ENCODE data around the gene CLDN1. TPM values are rescaled to one million over a fixed set of nuclear protein-coding genes. Genes with fewer than 3 reads are reported as not detected.

The CLDN1 gene
- total RNA-seq, 1 experiment from 2014 or later: 1.0 TPM

DNA sequence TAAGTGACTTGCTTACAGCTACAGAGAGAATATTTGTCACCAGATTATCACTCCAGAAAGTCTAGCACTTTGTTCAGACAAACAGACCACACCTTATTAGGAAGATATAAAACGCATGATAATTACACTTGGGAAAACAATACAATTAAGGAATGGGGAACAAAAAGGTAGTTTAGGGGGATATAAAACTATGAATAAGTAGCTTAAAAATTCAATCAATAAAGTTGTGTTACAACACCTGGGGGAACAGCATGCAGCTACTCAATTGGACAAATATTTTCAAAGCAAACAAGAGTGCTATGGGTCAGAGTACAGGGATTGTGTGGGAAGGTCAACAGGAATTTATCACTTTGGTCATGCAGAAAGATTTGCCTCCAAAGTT, 15.1 kb downstream of the CLDN1 start:
- DNase-seq: no peak
- Histone ChIP-seq H4K20me1 (ENCODE audit: control insufficient read depth, insufficient read depth, insufficient read length) (no peaks in the 10 kb centered on the region), H2AFZ (ENCODE audit: low read length) (no peak overlapping the region), H4K5ac (ENCODE audit: insufficient read length, low read depth, low read length) (no peak overlapping the region), H3K23ac (ENCODE audit: insufficient read length, low read depth, low read length) (no peak overlapping the region), H3K9me3 (ENCODE audit: control insufficient read depth, low read depth, low read length) (no peaks in the 10 kb centered on the region), H2BK12ac (ENCODE audit: insufficient read length, low read depth, low read length) (no peak overlapping the region), H2BK120ac (ENCODE audit: low read depth, low read length, poor library complexity, severe bottlenecking) (no peak overlapping the region), H3K27me3 (ENCODE audit: insufficient read depth, low read length) (no peaks in the 10 kb centered on the region), H3K14ac (ENCODE audit: insufficient read depth, low read length) (no peak overlapping the region), H3T11ph (ENCODE audit: low read length) (no peak overlapping the region), H2BK20ac (ENCODE audit: low read depth, low read length, poor library complexity, severe bottlenecking) (no peak overlapping the region), H3K4me2 (ENCODE audit: insufficient read depth, insufficient read length, low read length) (no peak overlapping the region), H3K4me1 (ENCODE audit: insufficient read depth, low read length) (no peaks in the 10 kb centered on the region; the same call in 1 of the 2 replicates), H3K23me2 (ENCODE audit: insufficient read length, low read depth, low read length, poor library complexity, severe bottlenecking) (no peaks in the 10 kb centered on the region), H2AK5ac (ENCODE audit: insufficient read length, low read length) (no peak overlapping the region), H2BK5ac (ENCODE audit: insufficient read length, low read length) (no peak overlapping the region), H2BK15ac (ENCODE audit: low read depth, low read length) (no peak overlapping the region), H3K79me2 (ENCODE audit: insufficient read depth, low read length) (no peaks in the 10 kb centered on the region), H3K9ac (ENCODE audit: extremely low read depth, insufficient read length, low read length) (no peak overlapping the region), H4K8ac (replicated peaks; ENCODE audit: insufficient read length, low read depth, low read length) (no peak overlapping the region), H3K4ac (ENCODE audit: low read depth, low read length) (no peak overlapping the region), H3K56ac (ENCODE audit: insufficient read length, low read depth, low read length) (no peak overlapping the region), H4K91ac (ENCODE audit: insufficient read length, low read depth, low read length) (no peak overlapping the region), H3K27ac (ENCODE audit: insufficient read length, low read depth, low read length) (no peak overlapping the region), H3K79me1 (ENCODE audit: insufficient read depth, low read depth, low read length, poor library complexity, severe bottlenecking) (no peaks in the 10 kb centered on the region), H3K18ac (ENCODE audit: insufficient read length, low read depth, low read length) (no peak overlapping the region)
- Mint-ChIP-seq H3K9me3 (no peaks in the 10 kb centered on the region), H3K27me3 (ENCODE audit: low read depth) (no peaks in the 10 kb centered on the region), H3K27ac (no peak overlapping the region), H3K4me3 (no peak overlapping the region), H3K4me1 (no peaks in the 10 kb centered on the region), H3K36me3 (ENCODE audit: insufficient read depth in 1 of 3, low read depth in 3 of 3) (no peaks in the 10 kb centered on the region)
- TF ChIP-seq CTCF (conservative IDR thresholded peaks at IDR 0.05): no peak
- no CpG with 5 or more reads among the region's 1 CpG for WGBS (ENCODE audit: extremely low coverage, insufficient read length, low lambda C conversion rate)

All from H9 (cell line).